Activated naive CD4-positive, alpha-beta T cell (primary cell): Measurements from ENCODE around the gene LARGE1.
"Not testable (repeated sequence)": the region's sequence is repeated elsewhere in the genome, so short reads cannot be mapped to it uniquely, and the experiment has no call there.

Experiments used
- DNase-seq, 4 experiments: peaks; one replicate each; lab custom pipeline; 2025; lab: John Stamatoyannopoulos, UW

Gene LARGE1

DNA sequence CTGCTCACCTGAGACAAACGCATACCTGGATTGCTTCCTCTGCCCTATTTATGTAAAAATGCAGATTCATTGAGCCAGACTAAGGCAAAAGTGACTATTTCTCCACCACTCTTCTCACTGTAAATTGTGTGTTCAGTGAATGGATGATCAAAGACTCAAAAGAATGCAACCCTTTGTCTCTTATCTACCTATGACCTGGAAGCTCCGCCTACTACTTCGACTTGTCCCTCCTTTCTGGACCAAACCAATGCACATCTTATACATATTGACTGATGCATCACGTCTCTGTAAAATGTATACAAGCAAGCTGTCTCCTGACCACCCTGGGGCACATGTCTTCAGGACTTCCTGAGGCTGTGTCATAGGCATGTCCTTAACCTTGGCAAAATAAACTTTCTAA, 444.1 kb downstream of the LARGE1 start:
- DNase-seq = no peak

DNA sequence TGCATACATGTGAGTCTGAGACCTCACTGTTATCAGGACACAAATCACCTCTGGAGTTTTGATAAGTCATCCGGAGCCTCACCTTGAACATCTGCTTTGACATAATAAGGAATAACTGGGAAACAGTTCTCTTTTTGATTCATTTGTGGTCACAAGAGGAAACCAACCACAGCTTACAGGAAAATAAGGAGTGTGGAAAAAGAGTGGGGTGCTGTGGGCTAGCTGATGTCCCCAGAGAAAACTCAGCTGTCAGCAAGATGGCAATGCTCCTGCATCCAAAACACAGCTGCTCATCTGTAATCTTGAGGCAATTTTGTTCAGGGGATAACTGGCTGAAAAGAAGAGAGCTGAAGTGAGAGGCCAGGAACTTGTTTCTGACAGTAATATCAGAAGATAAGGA, 445.7 kb downstream of the LARGE1 start:
- DNase-seq = no peak

DNA sequence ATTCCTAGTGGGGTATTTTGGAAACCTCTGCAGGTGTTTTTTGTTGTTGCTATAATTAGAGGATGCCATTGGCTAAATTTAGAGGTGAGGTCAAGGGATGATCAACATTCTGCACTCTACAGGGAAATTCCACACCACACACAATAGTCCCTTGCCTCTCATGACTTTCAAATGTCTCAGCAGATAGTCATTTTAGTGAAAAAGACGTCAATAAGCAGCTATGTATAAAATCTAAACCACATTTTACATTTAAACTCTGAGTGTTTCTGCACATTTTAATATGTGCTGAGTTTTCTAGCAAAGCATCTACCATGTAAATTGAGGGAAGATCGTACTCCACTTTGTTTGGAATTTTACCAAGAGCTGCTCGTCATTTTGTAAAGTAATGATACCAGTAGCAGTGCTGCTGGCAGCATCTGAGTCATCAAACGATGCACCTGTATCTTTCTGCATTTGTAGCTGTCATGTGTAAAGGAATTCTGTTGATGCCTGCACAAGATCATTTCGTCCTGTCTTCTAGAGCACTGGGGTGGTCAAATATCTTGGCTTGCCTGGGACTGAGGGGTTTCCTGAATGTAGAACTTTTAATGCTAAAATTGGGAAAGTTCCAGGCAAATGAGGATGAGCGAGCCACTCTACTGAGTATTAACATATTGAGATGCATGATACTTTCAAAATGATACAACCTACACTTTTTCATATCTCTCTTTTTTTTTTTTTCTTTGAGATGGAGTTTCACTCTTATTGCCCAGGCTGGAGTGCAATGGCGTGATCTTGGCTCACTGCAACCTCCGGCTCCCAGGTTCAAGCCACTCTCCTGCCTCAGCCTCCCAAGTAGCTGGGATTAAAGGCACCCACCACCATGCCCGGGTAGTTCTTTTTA, 447.6 kb downstream of the LARGE1 start:
- no peak for DNase-seq

DNA sequence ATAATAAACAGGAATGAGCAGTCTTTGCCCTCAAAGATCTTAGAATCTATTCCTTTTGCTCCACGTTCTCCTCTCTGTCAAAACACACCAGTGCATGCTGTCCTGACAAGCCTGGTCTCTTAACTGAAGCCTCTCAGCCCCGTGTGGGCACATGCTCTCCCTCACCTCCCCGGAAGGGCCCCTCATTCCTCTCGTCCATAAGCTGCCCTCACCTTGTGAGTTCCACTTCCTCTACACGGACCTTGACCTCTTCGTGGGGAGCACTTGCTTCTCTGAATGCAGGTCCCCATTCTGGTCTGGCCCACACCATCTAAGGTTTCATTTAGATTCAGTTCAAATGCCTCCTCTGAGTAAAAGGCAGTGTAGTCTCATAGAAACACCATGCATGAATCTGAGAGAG, 449.8 kb downstream of the LARGE1 start:
- DNase-seq = no peak

DNA sequence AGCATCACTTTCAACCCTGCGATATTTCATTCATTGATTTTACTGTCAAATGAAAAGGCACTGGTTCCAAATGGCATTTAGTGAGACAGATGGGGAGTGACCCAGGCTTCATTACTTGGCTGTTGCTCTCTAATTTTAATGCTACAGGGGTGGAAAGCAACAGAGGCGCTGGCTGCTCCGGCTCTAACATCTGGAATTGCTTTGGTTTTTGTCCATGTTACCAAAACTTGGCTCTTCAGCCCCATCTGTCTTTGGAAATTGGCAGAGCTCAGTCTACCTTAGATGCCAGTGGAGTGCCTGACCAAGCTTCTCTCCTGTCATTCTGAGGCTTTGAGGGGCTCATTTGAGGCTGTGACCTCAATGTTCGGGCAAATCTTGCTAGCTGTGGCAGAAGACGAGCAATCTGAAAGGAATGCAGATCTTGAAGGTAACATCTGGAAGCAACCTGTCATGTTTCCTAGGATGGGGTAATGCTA, 452.6 kb downstream of the LARGE1 start:
- DNase-seq = no peak

DNA sequence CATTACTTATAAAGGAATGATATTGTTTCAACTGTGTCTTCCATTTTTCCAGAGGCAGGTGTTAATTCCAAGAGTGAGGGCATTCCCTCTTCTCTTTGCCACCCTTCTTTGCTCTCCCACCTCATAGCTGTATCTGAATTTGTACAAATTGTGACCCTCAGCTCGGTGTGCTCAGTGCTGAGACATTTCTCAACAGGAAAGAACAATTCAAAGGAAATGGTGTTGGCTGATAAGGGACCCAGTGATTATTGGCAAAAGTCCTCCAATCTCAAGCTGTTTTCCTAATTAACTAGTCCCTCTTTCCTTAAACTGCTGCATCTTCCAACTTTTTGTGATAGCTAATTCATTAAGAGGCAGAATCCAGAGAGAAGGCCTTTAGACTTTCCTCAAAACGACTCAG, 453.2 kb downstream of the LARGE1 start:
- no peak for DNase-seq

DNA sequence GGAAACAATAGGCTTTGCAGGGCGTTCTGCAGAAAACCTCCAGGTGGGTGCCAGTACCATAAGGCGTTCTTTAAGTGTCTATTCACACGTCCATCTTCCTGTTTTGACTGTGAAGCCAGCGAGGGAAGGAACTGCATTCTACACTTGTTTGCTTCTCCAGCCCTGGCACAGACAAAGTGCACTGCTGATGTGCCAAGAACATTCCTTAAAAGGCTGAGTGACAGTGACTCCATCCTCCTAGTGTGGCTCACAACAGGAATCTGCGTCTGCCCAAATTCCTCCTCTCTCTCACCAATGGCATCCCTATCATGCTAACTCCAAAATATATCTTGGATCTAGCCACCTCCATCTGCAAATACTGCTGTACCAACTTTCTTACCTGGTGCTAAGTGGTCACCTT, 454.7 kb downstream of the LARGE1 start:
- no peak for DNase-seq

DNA sequence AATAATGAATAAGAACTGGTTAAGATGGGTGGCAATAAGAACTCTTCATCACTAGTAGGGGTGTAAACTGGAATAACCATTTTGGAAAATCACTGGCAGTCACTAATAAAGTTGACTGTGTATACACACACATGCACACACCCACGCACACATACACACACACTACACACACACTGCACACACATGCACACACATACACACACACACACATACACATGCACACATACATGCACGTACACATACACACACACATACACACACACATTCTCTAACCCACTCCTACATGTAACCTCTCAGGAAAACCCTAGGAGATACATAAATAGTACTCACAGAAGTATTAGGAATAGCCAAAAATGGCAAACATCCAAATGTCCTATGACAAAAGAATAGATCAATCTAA, 455.6 kb downstream of the LARGE1 start:
- no peak for DNase-seq

DNA sequence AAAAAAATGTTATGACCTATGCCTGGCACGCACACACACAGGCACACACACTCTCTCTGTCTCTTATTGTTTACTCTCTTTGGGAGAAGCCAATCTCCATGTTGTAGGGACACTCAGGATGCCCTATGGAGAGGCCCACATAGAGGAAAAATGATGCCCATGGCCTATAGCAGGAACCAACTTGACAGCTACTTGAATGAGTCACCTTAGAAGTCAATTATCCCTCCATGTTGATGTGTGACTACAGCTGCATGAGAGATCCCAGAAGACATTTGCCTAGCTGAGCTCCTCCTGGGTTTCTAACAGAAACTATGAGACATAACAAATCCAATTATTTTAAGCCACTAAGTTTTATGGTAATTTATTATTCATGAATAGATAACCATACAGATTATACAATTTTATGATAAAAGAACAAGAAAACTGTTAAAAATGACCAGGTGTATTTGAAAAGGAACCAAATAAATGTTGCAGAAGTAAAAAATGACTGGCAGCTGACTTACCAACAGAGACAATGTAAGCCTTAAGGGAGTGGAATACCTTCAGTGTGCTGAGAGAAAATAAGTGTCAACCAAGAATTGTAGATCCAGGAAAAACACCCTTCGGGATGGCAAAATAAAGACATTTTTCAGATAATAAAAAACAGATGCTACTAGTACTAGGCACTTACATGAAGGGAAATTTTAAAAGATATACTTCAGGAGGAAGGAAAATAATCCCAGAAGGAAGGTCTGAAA, 458.4 kb downstream of the LARGE1 start:
- DNase-seq = no peak

DNA sequence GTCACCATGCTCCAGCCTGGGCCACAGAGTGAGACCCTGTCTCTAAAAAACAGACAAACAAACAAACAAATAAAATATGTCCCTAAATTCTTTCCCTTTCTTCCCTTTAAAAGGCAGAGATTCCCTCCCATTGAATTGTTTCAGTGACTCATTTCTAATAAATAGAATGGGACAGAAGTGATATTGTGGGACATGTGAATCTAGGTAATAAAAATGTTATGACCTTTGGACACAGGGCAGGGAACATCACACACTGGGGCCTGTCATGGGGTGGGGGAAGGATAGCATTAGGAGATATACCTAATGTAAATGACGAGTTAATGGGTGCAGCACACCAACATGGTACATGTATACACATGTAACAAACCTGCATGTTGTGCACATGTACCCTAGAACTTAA, 459.0 kb downstream of the LARGE1 start:
- DNase-seq = not testable (repeated sequence)

DNA sequence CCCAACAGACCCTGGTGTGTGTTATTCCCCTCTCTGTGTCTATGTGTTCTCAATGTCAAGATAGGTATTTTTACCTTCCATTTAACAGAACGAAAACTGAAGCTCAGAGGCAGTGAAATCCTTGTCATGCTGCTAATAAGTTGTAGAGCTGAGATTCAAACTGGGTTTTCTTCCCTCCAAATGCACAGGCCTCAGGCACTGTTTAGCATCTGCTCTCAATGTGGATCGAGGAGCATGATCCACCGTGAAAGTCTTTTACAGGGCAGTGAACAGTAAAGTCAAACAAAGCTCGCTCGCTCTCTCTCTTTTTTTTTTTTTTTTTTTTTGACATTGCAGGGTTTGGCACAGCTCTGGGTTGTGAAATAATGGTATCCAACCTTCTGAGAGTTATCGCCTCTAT, 461.1 kb downstream of the LARGE1 start:
- no peak for DNase-seq

DNA sequence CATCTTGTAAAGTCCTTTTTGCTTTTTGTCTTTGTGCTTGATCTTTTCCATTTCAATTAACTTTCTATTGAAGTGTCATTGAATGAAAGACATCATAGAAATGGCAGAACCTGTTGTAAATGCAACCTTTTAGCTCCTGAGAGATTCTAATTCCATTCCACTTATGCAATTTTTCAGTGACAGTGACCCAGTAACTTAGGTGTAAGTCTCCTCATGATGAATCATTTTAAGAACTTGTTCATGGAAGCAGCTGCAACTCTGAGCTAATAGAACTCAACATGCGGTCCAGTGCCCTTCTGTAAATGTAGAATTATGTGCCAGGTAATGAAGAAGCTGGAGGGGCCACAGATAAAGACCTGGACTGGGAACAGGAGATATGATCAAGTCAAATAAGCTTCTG, 463.8 kb downstream of the LARGE1 start:
- no peak for DNase-seq

DNA sequence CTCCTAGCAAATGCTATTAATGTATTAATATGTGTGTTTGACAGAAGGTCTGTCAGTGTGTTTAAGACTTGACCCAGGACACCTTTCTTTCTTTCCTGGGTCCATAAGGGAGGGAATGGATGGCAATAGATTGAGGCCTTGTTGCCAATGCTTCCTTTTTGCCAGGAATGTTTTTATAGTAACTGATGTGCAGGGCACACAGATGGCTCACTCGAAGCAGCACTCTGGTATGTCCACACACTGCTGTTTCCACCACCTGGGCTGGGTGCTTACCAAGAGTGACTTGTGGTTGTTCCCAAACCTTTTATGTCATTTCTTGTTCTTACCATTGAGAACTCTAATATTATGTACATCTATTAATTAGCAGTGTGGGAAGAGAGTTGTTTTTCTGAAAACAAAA, 465.2 kb downstream of the LARGE1 start:
- DNase-seq = no peak

DNA sequence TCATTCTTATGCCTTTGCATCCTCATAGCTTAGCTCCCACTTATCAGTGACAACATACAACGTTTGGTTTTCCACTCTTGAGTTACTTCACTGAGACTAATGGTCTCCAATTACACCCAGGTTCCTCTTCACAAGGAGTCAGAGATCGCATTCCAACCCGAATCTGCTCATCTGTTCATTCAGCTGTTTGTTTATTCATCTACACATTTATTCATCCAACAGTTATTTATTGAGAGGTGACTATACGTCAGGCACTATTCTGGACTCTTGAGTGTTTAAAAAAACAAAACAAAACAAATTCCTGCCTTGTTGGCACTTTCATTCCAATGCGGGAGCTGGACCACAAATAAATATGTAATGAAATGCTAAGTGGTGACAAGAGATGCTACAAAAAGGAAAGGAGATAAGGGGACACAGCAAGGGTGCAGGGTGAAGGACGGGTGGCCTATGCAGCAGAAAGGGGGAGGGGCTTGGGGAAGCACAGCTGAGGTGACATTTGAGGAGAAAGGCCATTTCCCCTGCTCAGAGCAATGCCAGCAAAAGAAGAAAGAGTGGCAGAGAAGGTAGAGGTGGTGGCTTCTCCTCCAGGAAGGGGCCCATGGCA, 468.3 kb downstream of the LARGE1 start:
- no peak for DNase-seq

DNA sequence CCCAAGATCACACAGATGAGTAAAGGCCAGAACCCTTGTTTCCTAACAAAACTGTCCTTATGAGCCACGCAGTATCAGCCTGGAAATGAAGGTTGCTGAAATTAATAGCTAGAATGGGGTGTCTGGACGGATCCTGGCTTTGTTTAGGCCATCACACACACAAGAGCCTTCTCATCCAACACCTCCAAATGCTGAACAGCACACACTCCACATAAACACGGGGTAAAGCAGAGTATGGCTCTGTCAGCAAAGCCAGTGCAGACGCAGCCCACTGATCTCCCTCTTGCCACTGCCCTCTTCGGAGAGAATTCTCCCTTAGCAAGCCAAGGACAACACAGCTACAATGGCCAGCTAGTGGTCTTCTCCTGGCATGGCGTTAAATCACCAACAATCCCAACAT, 469.5 kb downstream of the LARGE1 start:
- DNase-seq = no peak

DNA sequence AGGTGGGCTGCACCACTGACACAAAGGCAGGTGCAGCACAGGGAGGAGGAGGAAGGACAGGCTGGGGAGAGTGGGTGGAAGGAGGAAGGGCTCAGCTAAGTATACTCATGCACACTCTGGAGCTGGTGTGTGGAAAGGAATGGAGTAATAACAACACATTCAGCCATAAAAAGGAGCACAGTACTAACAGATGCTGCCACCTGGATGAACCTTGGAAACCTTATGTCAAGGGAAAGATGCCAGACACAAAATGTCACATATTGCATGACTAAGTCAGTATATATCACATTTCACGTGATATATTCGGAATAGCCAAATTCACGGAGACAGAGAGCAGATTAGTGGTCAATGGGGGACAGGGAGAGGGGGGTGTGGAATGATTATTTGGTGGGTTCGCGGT, 472.5 kb downstream of the LARGE1 start:
- DNase-seq = no peak

DNA sequence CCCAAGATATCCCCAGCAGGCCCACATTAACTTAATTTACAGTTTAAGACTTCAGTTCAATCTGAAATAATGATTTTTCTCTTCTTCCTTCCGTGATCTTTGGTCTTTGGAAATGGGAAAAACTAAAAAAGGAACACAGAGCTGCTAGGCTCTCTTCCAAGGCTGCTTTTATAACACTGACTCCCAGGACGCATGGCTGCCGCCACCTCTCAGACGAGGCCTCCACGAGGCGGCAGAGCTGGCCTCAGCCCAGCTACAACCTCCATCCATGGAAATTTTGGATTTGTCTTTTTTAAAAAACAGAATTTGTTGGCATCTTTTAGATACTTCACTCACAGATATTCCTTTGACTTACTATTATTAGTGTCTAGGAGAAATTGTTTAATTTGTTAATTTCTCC, 476.6 kb downstream of the LARGE1 start:
- no peak for DNase-seq

DNA sequence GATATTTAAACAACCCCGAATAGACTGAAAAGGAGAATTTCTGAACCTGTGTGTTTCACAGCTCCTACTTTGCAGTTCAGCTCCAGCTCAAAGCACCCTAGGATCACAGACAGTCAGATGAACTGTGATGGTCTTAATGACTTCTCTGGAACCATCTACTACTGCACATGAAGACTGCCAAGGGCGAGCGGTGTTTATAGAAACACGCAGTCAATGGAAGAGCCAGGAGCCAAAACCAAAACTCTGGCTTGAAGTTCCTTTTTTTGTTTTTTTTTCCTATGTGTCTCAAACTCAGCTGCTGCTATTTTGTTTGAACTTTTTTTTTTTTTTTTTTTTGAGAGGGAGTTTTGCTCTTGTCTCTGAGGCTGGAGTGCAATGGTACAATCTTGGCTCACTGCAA, 479.5 kb downstream of the LARGE1 start:
- DNase-seq = no peak

DNA sequence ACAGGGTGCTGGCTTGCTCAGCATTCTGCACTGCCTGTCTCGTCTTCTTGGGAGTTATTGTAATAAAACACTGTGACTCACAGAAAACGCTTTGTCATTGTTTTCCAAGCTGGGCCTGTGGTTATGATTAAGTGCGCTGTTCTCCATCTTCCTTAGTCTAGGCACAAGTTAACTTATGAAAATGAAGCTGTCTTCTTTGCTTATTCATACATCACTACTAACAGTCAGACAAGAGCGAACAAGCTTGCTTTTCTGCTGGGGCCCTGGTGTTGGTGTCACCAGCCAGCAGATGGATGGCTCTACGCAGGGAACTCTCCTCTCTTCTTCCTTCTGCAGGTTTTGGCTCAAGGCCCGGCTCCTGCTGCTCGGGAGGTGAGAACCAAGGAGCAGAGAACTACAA, 482.0 kb downstream of the LARGE1 start:
- DNase-seq = no peak

DNA sequence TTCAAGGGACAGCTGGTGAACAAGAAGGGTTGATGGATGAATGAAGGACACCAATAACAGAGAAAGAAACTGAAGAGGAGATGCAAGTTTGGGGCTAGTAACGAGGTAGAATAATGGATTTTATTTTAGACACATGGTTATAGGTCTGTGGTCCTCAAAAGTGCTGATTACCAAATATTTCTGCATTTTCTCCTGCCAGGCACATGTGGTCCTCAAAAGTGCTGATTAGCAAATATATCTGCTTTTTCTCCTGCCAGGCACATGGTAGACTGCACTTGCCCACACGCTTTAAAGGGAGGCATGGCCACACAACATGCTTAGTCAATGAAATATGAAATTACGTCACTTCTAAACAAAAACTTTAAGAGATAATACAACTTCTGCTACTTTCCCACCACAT, 489.0 kb downstream of the LARGE1 start:
- DNase-seq = no peak

DNA sequence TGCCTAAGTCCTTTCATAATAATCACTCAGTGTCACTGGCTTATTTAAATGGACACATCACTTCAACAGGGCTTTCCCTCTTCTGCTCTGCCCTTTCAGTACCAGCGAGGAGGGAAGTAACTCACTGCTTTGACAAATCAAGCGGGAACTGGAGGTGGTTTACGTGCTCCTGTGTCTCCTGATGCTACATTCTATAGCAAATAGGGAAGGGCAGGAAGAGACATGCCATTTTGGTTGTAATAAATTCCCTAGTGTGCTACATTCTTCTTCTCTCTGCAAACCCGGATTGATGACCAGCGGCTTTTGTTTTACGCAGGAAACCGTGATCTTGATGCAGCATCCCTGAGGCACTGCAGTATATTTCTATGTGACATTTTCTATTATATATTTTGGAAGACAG, 491.0 kb downstream of the LARGE1 start:
- no peak for DNase-seq

DNA sequence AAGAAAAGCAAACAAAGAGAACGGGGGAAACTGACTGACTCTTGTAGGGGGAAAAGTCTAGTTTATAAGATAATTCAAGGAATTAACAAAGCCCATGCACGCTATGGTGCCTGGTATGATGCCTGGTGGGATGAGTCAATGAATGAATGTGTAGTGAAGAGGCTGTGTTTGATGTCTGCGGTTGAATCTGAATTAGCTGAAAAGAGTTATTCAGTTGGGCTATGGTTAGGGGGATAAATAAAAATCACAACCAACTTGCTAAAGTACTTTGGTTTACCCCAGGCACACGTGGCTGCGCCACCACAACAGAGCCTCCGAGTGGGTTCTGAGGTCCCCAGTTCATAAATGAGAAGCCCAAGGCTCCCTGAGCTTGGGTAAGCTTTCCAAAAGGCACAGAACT, 492.8 kb downstream of the LARGE1 start:
- DNase-seq = no peak

DNA sequence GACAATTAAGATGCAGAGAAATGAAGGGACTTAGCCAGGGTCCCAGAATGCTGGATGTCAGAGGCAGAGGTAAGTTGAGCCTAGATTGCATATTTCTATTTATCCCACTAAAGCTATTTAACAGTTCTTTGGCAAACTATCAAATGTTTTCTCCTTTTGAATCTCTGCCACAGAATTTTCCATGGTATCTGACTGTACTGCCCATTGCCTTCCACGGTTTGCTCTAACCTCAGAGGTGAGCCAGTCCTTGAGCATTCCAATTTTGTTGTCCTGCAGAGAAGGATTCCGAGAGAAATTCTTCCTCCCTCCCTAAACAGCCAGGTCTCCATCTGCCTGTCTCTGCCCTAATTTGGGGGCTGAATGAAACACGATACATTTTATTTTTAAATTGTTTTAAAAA, 493.8 kb downstream of the LARGE1 start:
- no peak for DNase-seq
